Nephron progenitor cell (in vitro differentiated cells): Measurements from ENCODE around the gene HAX1.
A peak's percentile ranks its signal among the peaks of the same experiment; 100 is the strongest.
"Not testable (repeated sequence)": the region's sequence is repeated elsewhere in the genome, so short reads cannot be mapped to it uniquely, and the experiment has no call there.

Experiments
- DNase-seq: peaks from one replicate; pipeline ENCODE4 v3.0.0; 2021
- H3K27ac Mint-ChIP-seq: 2 replicates; pipeline ENCODE4 v1.8.0; 2021; ENCODE audit warnings: mild to moderate bottlenecking, moderate library complexity, mixed read lengths
- H3K27me3 Mint-ChIP-seq: 2 replicates; pipeline ENCODE4 v1.8.0; 2021; ENCODE audit warnings: mild to moderate bottlenecking, low read depth, mixed read lengths; ENCODE audit not compliant: poor library complexity
- H3K36me3 Mint-ChIP-seq: 2 replicates; pipeline ENCODE4 v1.8.0; 2021; ENCODE audit warnings: low read depth, mixed read lengths
- H3K4me1 Mint-ChIP-seq: 2 replicates; pipeline ENCODE4 v1.8.0; 2021; ENCODE audit warnings: mixed read lengths
- H3K4me3 Mint-ChIP-seq: 2 replicates; pipeline ENCODE4 v1.8.0; 2021; ENCODE audit warnings: mild to moderate bottlenecking, moderate library complexity, mixed read lengths
- H3K9me3 Mint-ChIP-seq: 2 replicates; pipeline ENCODE4 v1.8.0; 2021; ENCODE audit warnings: mild to moderate bottlenecking, moderate library complexity, mixed read lengths
- TF ChIP-seq, protein P1 (sequence below): fragments of 200-600 bp; sonication (generic); IDR thresholded peaks from 2 replicates; pipeline ENCODE4 v1.5.0; 2021; ENCODE audit warnings: antibody characterized with exemption

The HAX1 gene

DNA sequence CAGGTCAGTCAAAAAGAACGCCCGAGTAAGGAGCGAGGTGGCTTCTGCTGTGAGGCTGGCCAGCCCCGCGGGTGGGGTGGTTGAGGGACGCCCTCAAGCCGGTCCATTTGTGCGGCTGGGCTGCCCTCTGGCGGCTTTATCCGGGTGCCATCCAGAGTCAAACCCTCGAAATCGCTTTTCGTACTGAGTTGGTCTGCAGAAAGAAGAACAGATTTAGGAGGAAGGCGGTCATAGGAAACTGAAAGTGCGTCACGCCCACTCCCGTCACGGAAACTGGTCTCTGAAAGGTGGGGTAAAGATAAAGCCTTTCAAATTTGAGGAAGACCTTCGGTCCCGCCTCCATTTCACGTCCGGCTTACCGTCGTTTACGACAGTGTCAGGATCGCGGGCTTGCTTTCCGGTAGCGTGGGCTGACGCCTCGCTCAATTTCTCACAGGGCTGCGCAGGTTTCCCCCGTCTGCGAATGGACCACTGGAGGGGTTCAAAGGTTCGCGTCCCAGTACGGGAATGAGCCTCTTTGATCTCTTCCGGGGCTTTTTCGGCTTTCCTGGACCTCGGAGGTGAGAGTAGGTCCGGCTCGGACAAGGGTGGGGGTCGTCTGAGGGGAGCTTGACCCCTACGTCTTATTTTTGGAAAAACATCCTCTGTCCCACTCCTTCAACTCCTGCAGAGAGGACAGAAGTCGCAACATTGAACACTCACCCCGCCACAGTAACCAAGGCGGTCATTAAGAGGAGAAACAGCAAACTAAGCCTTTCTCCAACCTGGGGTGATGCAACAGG lies at the start of gene HAX1:
Gene HAX1, plus strand, starts transcription at position 413 of the 782 bp plus-strand sequence. Its CDS starts 95 bp downstream, at position 508.
- DNase-seq = peak; percentile 86
- peak within 1 kb of the TSS; percentile 99 for H3K27ac Mint-ChIP-seq
- no peaks in the 10 kb centered on the region for H3K27me3 Mint-ChIP-seq
- TF ChIP-seq, protein P1, sequence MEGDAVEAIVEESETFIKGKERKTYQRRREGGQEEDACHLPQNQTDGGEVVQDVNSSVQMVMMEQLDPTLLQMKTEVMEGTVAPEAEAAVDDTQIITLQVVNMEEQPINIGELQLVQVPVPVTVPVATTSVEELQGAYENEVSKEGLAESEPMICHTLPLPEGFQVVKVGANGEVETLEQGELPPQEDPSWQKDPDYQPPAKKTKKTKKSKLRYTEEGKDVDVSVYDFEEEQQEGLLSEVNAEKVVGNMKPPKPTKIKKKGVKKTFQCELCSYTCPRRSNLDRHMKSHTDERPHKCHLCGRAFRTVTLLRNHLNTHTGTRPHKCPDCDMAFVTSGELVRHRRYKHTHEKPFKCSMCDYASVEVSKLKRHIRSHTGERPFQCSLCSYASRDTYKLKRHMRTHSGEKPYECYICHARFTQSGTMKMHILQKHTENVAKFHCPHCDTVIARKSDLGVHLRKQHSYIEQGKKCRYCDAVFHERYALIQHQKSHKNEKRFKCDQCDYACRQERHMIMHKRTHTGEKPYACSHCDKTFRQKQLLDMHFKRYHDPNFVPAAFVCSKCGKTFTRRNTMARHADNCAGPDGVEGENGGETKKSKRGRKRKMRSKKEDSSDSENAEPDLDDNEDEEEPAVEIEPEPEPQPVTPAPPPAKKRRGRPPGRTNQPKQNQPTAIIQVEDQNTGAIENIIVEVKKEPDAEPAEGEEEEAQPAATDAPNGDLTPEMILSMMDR = peak; percentile 60
- no peaks in the 10 kb centered on the region for H3K9me3 Mint-ChIP-seq
- H3K4me3 Mint-ChIP-seq = peak within 1 kb of the TSS; percentile 99
- peaks cover 35% of the 10 kb centered on the region for H3K36me3 Mint-ChIP-seq
- H3K4me1 Mint-ChIP-seq = peaks cover 29% of the 10 kb centered on the region

- peaks cover 59% of the 10 kb centered on the region for H3K36me3 Mint-ChIP-seq
- H3K27ac Mint-ChIP-seq = no peak overlapping the region
- H3K4me1 Mint-ChIP-seq = peaks cover 49% of the 10 kb centered on the region
These were observed 49.5 kb upstream of the HAX1 start for GRCh38 chr1:154222918-154223317.

DNA sequence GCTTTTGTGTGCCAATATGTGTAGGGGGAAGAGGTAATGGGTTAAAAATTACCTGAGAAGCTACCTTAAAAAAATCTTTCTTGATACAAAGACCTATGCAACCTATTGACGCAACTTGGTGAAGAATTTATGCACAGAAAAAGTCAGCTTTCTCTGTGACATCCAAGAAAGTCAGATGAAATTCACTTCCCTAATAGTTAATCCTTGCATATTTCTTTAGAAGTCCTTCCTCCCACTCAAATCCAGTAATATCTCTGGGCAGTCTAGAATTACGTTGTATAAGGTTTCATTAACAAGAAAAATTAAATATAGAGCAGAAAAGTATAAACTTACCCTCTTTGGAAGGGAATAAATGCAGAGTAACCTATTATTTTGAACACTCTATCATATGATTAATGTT lies 48.8 kb upstream of the HAX1 start:
- Mint-ChIP-seq H3K27ac (no peak overlapping the region), H3K4me1 (peaks cover 42% of the 10 kb centered on the region), H3K4me3 (peak overlapping the region; percentile 99), H3K36me3 (peaks cover 59% of the 10 kb centered on the region), H3K9me3 (no peaks in the 10 kb centered on the region), H3K27me3 (no peaks in the 10 kb centered on the region)
- DNase-seq = no peak
- TF ChIP-seq, protein P1 = no peak

More at GRCh38 chr1:154222918-154223317, 49.5 kb upstream of the HAX1 start:
- no peak for DNase-seq
- Mint-ChIP-seq H3K9me3 (no peaks in the 10 kb centered on the region), H3K27me3 (no peaks in the 10 kb centered on the region), H3K4me3 (peak overlapping the region; percentile 99)
- TF ChIP-seq, protein P1 = no peak

GRCh38 chr1:154225370-154225769 lies 47.1 kb upstream of the HAX1 start:
- Mint-ChIP-seq H3K36me3 (peaks cover 69% of the 10 kb centered on the region), H3K27ac (no peak overlapping the region), H3K4me1 (peaks cover 32% of the 10 kb centered on the region), H3K9me3 (no peaks in the 10 kb centered on the region), H3K27me3 (no peaks in the 10 kb centered on the region), H3K4me3 (no peak overlapping the region)
- DNase-seq = no peak
- TF ChIP-seq, protein P1 = no peak

GRCh38 chr1:154231112-154231511 lies 41.3 kb upstream of the HAX1 start:
- not testable (repeated sequence) for H3K9me3 Mint-ChIP-seq, H3K27me3 Mint-ChIP-seq, H3K4me1 Mint-ChIP-seq, H3K4me3 Mint-ChIP-seq, H3K27ac Mint-ChIP-seq, DNase-seq
- peaks cover 89% of the 10 kb centered on the region for H3K36me3 Mint-ChIP-seq

GRCh38 chr1:154233127-154233526 lies 39.3 kb upstream of the HAX1 start:
- not testable (repeated sequence) for H3K4me1 Mint-ChIP-seq, H3K4me3 Mint-ChIP-seq, H3K9me3 Mint-ChIP-seq, DNase-seq, H3K27ac Mint-ChIP-seq, H3K27me3 Mint-ChIP-seq
- H3K36me3 Mint-ChIP-seq = peaks cover 89% of the 10 kb centered on the region

GRCh38 chr1:154236855-154237254 lies 35.6 kb upstream of the HAX1 start:
- no peak overlapping the region for H3K4me3 Mint-ChIP-seq
- H3K27ac Mint-ChIP-seq = no peak overlapping the region
- H3K4me1 Mint-ChIP-seq = no peaks in the 10 kb centered on the region
- no peaks in the 10 kb centered on the region for H3K9me3 Mint-ChIP-seq
- H3K36me3 Mint-ChIP-seq = peaks cover 80% of the 10 kb centered on the region
- DNase-seq = no peak
- TF ChIP-seq, protein P1 = no peak
- no peaks in the 10 kb centered on the region for H3K27me3 Mint-ChIP-seq
